Measurements from ENCODE around the gene TRIO. TPM values are rescaled to one million over a fixed set of nuclear protein-coding genes. Genes with fewer than 3 reads are reported as not detected.

TRIO gene
- total and polyA plus RNA-seq, 10 of the 15 experiments (the other 5 are each of a cell fraction or from before 2014, with no cell fraction given): 5.1 to 96.4 (median 44.6) TPM

- H3K27ac ChIP-seq (ENCODE audit: control insufficient read depth, insufficient read depth): no peak overlapping the region
- H3K4me2 ChIP-seq (ENCODE audit: control insufficient read depth, insufficient read depth): no peak overlapping the region
- FAIRE-seq: no peak
- peaks cover 44 to 51% of the 10 kb centered on the region in 2 experiments for H3K36me3 ChIP-seq (ENCODE audit: control insufficient read depth in 2 of 2, insufficient read depth in 2 of 2, low read length in 1 of 2)
- H4K20me1 ChIP-seq (ENCODE audit: control insufficient read depth, insufficient read depth): no peaks in the 10 kb centered on the region
- H3K9me3 ChIP-seq (replicated peaks; ENCODE audit: control insufficient read depth, insufficient read depth, low read length): no peaks in the 10 kb centered on the region
- H2AFZ ChIP-seq (ENCODE audit: control insufficient read depth, low read depth, low read length): no peak overlapping the region
- ChIA-PET SMC1A (ENCODE audit: uncharacterized antibody, unreplicated experiment) (interaction anchor here (1.0 to 1.1 kb wide), 2 partner anchors 24 to 52 kb away, joined by 3 read pairs; no protein-coding TSS in a partner anchor), RAD21 (ENCODE audit: unreplicated experiment) (interaction anchor here (1.1 kb wide), 1 partner anchor 286 kb away, joined by 5 read pairs; no protein-coding TSS in a partner anchor), POLR2A (interaction anchor here (0.7 kb wide), 1 partner anchor 129 kb away, joined by 3 read pairs; no protein-coding TSS in a partner anchor), CTCF (interaction anchor here (1.0 to 4.5 kb wide), 9 partner anchors 7 to 368 kb away, joined by 3 to 34 read pairs (median 3); no protein-coding TSS in a partner anchor)
- no peak overlapping the region for H3K9ac ChIP-seq (ENCODE audit: control insufficient read depth, insufficient read depth, low read length)
- H3K27me3 ChIP-seq (replicated peaks in 1 of 2; ENCODE audit: control insufficient read depth in 2 of 2, insufficient read depth in 2 of 2, low read length in 1 of 2): no peaks in the 10 kb centered on the region
- no peak for DNase-seq (ENCODE audit: low read depth, low spot score)
- in situ Hi-C loops (cut with MboI): loop anchor here (25.0 kb wide), 2 partner anchors 375 to 650 kb away; no protein-coding TSS in a partner anchor
- ATAC-seq: no peak
- intact Hi-C loops (cut with micrococcal nuclease; ENCODE audit: unreplicated experiment): no loop called here
- no peaks in the 10 kb centered on the region for H3K4me1 ChIP-seq (ENCODE audit: control insufficient read depth, insufficient read depth, low read length)
- H3K79me2 ChIP-seq (ENCODE audit: control insufficient read depth, insufficient read depth, low read length): no peaks in the 10 kb centered on the region
- WGBS (ENCODE audit: insufficient coverage, insufficient replicate concordance, low lambda C conversion rate, missing lambda C conversion rate): 93% methylated on average over 9 of the region's 9 CpGs
- BruUV-seq (replicated peaks): no TSS peak
- H3K4me3 ChIP-seq: no peak overlapping the region
- TF ChIP-seq ZNF274 (IDR thresholded peaks at IDR 0.05; ENCODE audit: insufficient read depth, insufficient read length): no peak
- TF ChIP-seq ZBTB4 (CRISPR knock-in tag; IDR thresholded peaks at IDR 0.05): no peak
- TF ChIP-seq NBN (IDR thresholded peaks at IDR 0.05): no peak
- no peak for TF ChIP-seq CHD2 (IDR thresholded peaks at IDR 0.05; ENCODE audit: borderline replicate concordance, low read depth, low read length)
- no peak for TF ChIP-seq YBX1 (IDR thresholded peaks at IDR 0.05)
- TF ChIP-seq POU2F2 (IDR thresholded peaks at IDR 0.05; ENCODE audit: borderline replicate concordance, low read depth, low read length): no peak
- TF ChIP-seq IKZF2 (IDR thresholded peaks at IDR 0.05): no peak
- no peak for TF ChIP-seq NR2F1 (conservative IDR thresholded peaks at IDR 0.05)
- no peak for TF ChIP-seq TARDBP (IDR thresholded peaks at IDR 0.05; ENCODE audit: borderline replicate concordance)
- TF ChIP-seq ESRRA (IDR thresholded peaks at IDR 0.05; ENCODE audit: low read length): no peak
- TF ChIP-seq BCLAF1 (IDR thresholded peaks at IDR 0.05): no peak
- no peak for TF ChIP-seq EP300 (IDR thresholded peaks at IDR 0.05; ENCODE audit: borderline replicate concordance in 1 of 2, control insufficient read depth in 1 of 2, low read depth in 2 of 2, low read length in 2 of 2)
- TF ChIP-seq SMC3 (IDR thresholded peaks at IDR 0.05; ENCODE audit: borderline replicate concordance, low read length): no peak
- TF ChIP-seq EED (IDR thresholded peaks at IDR 0.05; ENCODE audit: low read depth): no peak
- no peak for TF ChIP-seq FOXK2 (IDR thresholded peaks at IDR 0.05)
- TF ChIP-seq NRF1 (conservative IDR thresholded peaks at IDR 0.05; ENCODE audit: low read depth, low read length): no peak
- TF ChIP-seq WRNIP1 (IDR thresholded peaks at IDR 0.05; ENCODE audit: borderline replicate concordance, low read depth, low read length): no peak
Measured at GRCh38 chr5:14362491-14362890, 219.3 kb downstream of the TRIO start.
